ENCODE measurements around the gene SARDH.
"Not testable (repeated sequence)": the region's sequence is repeated elsewhere in the genome, so short reads cannot be mapped to it uniquely, and the experiment has no call there.

Gene SARDH

DNA sequence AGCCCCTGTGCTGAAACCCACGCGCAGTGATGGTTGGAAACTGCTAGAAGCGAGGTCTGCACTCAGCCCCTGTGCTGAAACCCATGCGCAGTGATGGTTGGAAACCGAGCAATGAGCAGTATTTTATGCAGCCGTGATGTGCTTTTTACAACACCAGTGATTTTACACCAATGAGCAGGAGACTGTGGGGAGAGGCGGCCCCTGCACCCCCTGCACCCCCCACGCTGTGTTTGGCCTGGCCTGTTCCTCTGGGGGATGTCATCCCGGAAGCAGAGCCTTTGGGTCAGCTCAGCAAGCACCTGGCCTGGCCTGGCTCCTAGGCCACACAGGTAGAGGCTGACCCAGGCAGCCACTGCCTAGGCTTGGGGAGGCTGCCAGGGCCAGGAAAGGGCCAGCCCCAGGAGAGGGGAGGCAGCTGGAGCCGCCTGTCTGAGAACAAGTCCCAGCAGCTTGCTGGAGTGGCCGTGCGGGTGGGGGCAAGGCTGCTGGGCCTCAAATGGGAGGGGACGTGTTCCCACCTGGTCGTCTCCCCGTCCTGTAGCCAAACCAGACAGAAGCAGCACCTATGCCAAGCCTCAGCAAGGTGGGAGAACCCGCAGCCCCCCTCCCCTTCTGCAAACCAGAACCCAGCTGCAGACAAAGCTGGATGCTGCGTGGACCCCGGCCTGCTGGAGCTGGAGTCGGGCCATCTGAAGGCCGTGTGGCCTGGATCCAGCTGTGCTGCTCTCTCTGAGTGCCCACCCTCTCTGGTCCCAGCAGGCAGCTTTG lies 55.1 kb downstream of the SARDH start:
- DNase-seq, result no peak

DNA sequence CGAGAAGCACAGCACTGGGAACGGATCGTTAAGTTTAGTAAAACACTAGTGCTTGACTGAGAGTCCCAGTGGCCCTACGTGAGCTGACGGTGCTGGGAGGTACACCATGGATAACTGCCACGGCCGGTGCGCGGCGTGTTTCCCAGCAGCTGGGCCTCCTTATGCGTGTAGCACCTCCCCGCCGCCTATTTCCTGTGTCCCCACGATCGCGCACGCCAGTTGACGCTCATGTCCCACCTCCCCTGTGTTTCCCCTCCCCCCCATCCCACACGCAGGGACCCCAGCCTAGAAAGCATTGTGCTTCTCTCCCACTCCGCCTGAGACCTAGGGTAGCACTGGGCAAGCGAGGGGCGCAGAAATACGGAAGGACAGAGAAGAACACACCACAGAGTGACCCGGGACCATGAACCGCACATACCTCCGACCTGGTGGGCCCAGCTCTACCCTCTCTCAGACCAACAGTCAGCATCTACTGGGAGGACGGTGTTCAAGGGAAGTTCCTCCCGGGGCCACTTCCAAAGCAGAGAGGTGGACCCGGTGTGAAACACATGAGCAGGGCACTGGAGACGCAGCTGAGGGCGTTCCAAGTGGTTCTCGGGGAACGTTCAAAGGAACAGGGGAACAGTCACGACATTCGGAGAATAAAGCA lies 56.4 kb downstream of the SARDH start:
- DNase-seq, result no peak

GRCh38 chr9:133680976-133681657 lies 57.0 kb downstream of the SARDH start:
- no peak for DNase-seq

DNA sequence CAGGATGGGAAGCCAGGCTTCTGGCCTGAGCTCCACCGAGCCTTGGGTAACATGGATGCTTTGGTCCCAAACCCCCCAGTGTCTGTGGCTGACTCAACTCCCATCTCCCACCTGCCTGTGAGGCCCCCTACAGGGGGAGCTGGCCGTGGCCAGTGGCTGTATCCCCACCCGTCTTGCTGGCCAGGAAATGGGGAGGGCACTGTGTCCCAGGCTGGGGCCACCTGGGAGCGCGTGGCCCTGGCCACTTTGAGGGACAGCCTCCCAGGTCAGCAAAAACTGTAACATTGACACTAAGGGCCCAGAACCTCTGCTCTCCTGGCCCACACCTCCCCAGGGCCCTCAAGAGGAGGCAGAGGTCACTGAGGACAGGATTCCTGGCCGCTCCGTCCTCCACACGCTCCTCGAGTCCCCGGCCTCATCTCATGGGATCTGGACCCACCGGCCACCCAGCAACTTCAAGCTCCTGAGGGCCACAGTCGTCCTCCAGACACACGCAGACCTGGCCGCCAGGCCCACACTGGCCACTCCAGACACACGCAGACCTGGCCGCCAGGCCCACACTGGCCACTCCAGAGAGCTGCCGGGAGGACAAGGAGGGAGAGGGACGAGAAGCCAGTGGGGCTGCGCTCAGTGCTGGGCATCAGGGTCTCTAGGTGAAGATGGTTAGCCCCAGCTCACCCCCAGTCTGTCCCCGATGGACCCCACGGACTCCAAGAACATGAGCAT lies 57.7 kb downstream of the SARDH start:
- no peak for DNase-seq

DNA sequence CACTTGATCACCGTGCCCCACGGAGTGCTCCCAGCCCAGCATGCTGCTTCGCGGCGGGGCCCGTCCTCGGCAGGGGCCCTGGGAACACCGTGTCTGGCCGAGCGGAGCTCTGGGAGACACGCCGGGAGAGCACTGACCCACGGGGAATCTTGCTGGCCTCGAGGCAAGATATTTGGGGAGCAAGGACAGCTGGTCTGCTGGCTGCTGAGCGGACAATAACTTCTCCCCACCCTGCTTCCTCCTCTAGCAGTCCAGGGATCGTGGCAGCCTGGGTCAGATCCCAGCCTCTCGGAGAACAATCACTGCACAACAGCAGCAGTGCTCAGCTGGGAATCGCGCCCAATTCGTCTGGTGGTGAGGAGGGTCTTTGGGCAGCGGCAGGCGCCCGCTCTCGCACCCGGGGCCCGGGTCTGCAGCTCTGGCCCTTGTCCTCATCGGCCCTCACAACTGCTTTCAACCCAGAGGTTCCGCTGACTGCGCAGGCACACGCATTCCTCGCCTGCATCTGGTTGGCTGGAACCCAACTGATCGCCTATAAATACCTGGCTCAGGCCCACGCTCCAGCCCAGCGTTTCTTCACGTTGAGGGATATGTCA lies 58.6 kb downstream of the SARDH start:
- DNase-seq, result no peak

DNA sequence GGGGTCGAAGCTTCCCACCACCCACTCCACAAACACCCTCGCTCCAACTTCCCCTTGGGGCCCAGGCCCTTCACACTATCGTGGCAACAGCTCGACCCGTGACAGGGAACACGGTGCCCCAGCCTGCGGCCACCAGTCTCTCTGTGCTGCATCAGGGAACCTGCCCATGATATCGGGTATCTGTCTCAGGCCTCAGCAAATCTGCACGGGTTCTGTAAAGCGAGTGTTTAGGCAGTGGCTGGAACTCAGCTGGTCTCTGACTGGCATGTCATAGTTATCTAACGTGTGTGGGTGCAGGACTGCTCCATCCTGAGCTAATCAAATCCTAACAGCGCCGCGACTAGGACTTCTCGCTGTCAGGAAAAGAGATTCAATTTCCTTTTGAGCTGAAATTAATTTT lies 59.1 kb downstream of the SARDH start:
- DNase-seq, result no peak

DNA sequence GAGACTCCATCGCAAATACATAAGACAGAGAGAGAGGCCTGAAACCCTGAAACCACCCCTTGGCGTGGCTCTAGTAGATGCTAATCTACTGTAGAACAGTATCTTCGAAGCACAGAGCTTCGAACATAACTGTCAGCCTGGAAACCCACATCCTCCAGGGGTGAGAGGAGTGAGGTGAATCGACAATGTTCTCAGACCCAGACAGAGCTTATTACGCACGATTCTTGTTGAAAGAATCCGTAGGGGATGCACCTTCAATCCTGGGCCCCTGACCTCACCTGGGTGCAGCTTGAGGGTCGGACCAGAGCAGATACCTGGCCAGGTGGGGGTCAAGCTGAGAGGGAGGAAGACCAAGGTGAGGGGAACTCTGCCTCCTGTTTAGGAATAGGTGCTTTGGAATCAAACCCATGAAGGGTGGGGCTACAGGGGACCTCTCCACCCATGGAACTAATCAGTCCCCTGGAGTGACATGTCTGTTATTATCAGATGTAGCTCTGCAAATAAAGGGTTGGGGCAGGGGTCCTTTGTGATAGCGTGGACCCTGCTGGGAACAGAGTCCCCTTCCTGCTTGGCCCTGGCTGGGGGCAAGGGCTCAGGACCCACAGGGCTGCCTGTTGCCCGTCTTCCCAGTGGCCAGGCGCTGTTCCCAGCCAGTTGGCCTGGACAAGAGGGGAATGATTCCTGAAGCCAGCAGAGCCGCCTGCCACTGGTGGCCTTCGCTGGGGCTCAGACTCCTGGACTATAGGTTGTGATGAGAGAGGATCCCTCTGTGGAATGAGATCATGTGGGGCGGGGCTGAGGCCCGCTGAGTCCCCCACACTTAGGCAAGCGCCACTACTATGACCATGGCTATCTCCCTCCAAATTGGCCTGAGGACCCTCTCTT lies 60.8 kb downstream of the SARDH start:
- DNase-seq, result no peak

GRCh38 chr9:133676450-133676849 lies 61.7 kb downstream of the SARDH start:
- DNase-seq, result no peak

- DNase-seq, result not testable (repeated sequence)
Observed at GRCh38 chr9:133675796-133676195, 62.4 kb downstream of the SARDH start.

DNA sequence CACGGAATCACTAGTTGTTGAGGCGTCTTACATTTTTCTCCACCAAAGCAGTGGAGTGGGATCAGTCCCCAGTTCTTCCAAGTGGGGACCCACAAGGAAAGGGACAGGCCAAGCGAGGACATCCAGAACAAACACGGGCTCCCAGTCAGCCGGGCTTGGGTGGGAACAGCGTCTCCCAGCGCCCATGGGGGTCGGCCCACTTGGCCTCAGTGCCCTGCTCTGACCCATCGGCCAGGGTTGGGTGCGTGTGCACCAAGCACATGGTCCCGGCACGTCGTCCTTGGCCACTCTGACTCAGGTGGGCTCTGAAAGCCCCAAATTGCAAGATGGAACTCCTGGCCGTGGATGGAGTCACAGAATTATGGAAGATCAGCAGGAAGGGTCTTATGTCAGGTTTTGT lies 64.1 kb downstream of the SARDH start:
- no peak for DNase-seq

DNA sequence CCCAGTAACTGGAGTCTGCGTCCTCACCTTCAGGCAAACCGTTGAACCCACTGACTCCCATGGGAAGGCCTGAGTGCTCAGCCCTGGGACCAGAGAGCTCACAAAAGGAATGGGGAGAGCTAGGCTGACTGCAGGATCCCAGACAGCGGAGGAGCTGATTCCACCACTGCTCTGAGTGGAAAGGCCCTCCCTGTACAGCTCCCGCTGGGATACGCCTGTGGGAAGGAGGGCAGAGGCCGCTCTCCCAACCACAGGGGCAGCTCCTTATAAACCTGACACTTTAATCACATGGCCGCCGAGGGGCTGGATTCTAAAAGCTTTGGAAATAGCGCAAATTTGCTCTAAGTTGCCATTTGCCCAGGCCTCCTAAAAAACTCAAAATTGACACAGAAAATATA lies 64.9 kb downstream of the SARDH start:
- no peak for DNase-seq

GRCh38 chr9:133672503-133673257 lies 65.5 kb downstream of the SARDH start:
- DNase-seq, result no peak

DNA sequence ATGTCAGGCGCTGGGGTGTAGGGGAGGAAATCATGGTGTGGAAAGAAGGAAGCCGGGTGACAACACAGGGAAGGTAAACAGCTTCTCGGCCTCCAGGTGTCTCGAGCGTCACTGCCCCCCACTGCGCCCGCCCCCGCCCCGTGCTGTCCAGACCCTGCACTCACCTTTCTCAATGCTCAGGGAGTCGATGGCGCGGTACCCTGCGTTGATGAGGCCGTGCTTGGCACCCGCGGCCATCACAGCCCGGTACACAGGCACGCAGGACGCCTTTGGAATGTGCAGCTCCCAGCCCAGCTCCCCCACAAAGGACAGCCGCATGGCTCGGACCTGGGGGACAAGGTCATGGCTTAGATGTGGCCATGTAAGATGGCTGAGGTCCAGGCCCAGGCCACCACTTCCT lies 66.8 kb downstream of the SARDH start:
- DNase-seq, result no peak

GRCh38 chr9:133670466-133670865 lies 67.7 kb downstream of the SARDH start:
- DNase-seq, result no peak

DNA sequence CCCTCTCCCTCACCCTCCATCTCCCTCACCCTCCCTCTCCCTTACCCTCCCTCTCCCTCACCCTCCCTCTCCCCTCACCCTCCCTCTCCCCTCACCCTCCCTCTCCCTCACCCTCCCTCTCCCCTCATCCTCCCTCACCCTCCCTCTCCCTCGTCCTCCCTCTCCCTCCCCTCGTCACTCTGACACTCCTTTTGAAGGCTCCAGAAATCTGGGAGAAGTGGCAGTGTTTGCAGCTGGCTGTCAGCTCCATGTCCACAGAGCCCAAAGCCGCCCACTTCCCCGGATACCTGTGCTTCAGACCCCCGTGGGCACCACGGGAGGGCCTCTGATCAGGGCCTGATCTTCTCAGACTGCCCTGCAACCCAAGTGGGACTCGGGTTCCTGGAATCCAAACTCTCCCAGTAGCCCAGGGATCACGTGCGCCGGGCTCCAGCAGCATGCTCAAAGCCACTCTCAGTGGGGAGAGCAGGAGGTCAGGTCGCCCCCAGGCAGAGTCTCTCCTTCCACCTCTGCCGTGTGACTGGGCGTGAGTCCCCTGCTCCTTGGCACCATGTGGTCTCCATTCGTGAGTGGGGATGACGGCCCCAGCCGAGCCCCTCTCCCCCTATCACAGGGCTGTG lies 68.9 kb downstream of the SARDH start:
- no peak for DNase-seq

DNA sequence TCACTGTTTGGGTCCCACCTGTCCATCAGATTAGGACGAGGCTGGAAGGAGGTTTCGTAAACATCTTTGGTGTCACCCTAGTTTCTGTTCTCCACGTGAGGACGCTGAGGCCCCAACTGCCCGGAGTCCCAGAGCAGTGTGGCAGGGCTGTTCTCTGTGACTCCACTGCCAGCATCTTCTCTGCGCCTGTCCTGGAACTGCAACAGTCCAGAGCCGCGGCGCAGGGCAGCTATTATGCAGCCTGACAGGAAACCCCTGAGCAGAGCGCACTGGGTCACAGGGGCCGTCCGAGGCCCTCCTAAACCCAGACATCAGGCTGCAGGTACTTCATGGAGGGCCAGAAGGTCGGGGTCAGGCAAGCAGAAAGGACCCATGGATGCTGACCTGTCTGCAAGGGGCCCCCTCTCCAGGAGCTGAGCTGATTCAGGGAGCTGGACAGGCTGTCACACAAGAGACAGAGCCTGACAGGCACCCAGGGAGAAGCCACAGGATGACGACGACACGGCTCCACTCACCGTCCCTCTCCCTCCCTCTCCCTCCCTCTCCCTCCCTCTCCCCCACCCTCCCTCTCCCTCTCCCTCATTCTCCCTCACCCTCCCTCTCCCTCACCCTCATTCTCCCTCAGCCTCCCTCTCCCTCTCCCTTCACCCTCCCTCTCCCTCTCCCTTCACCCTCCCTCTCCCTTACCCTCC lies 70.2 kb downstream of the SARDH start:
- DNase-seq, result no peak

- DNase-seq, result no peak
Observed at GRCh38 chr9:133666845-133667244, 71.3 kb downstream of the SARDH start.

DNA sequence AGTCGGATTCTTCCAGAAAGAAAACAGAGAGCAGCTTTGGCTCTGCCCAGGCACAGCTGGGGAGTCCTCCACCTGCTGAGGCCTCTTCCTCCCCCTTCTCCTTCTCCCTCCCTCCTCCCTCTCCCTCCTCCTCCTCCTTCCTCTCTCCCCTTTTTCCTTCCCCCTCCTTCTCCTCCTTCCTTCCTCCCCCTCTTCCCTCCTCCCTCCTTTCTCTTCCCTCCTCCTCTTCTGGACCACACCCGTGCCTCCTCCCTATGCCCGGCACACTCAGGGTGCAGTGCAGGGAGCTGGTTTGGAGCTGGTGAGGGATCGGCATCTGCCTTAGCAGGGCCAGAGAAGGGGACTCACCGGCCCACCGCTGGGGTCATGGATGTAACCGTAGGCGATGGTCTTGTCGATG lies 71.8 kb downstream of the SARDH start:
- no peak for DNase-seq

DNA sequence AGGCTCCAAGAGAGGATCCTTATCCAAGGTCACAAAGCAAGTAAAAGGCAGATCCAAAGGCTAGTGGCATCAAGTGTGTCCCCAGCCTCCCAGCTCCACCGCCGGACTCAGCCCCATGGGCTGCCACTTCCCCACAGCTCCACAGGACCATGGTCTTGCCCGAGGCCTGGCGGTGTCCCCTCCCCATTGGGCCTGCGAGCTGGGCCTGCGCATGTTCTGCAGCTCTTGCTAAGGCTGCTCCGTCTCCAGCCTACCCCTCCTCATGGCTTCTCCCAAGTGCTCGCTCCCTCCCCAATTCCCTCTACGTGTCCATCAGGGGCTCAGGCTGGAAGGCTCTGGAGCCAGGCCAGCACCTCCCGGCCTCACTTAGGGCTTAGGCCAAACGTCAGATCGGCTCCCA lies 72.6 kb downstream of the SARDH start:
- no peak for DNase-seq

DNA sequence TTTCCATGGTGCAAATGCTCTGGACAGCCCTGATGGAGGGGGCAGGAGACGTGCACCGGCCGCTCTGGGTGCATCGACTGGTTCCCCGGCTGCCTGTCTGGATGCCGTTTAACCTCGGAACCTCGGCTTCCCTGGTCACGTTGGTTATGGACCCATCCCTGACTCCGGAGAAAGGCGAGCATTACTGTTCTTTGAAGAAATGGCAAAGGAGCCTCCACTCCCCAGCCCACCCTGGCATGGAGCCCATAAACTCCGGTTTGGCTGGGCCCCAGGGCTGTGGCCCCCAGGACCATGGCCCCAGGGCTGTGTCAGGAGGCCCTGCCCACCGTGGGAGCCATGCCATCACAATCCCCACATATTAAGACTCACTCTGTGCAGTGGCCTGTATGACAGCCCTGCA lies 73.1 kb downstream of the SARDH start:
- no peak for DNase-seq
